Fibroblast of lung (primary cell): ENCODE data around the gene TACR1. TPM values are rescaled to one million over a fixed set of nuclear protein-coding genes. Genes with fewer than 3 reads are reported as not detected.

ENCODE experiments used
- DNase-seq, 2 donors: peaks; one replicate each; pipeline versions ENCODE4 v3.0.0 to v3.0.0-alpha.2; 2010; ENCODE audit warnings: low read depth in 2 of 2
- H2AFZ ChIP-seq: 2 replicates; pipeline ENCODE4 v1.5.1; 2012; ENCODE audit warnings: low read length, control low read depth, inconsistent platforms
- H3K27ac ChIP-seq: 2 replicates; pipeline ENCODE4 v1.5.1; 2011; ENCODE audit warnings: low read length, control low read depth; ENCODE audit not compliant: insufficient read depth
- H3K27me3 ChIP-seq: 2 replicates; pipeline ENCODE4 v1.5.1; 2011; ENCODE audit warnings: mild to moderate bottlenecking, low read length; ENCODE audit not compliant: control insufficient read depth, insufficient read depth
- H3K36me3 ChIP-seq: 2 replicates; pipeline ENCODE4 v1.5.1; 2011; ENCODE audit warnings: low read length; ENCODE audit not compliant: control insufficient read depth, insufficient read depth
- H3K4me1 ChIP-seq: 2 replicates; pipeline ENCODE4 v1.5.1; 2011; ENCODE audit warnings: low read length; ENCODE audit not compliant: control insufficient read depth, insufficient read depth; ENCODE audit errors: extremely low read depth
- H3K4me2 ChIP-seq: 2 replicates; pipeline ENCODE4 v1.5.1; 2011; ENCODE audit warnings: low read length, control low read depth; ENCODE audit not compliant: insufficient read depth; ENCODE audit errors: extremely low read depth
- H3K4me3 ChIP-seq, 4 experiments: fragments of 200-600 bp in 1 of 4; sonication (generic) in 1 of 4; replicated peaks in 1 of 4; 2 replicates each; pipeline ENCODE4 v1.5.1; 2011 to 2016; ENCODE audit warnings: low read length in 4 of 4, low read depth in 3 of 4, mild to moderate bottlenecking in 3 of 4, control low read depth in 2 of 4, inconsistent platforms in 1 of 4, mixed read lengths in 1 of 4; ENCODE audit not compliant: insufficient read depth in 1 of 4; ENCODE audit errors: control extremely low read depth in 1 of 4
- H3K79me2 ChIP-seq: 2 replicates; pipeline ENCODE4 v1.5.1; 2012; ENCODE audit warnings: mild to moderate bottlenecking, low read length, inconsistent platforms; ENCODE audit not compliant: control insufficient read depth, insufficient read depth
- H3K9ac ChIP-seq: 2 replicates; pipeline ENCODE4 v1.5.1; 2011; ENCODE audit warnings: mild to moderate bottlenecking, low read length, control low read depth; ENCODE audit not compliant: insufficient read depth
- H3K9me3 ChIP-seq: 2 replicates; pipeline ENCODE4 v1.5.1; 2012; ENCODE audit warnings: low read depth, low read length; ENCODE audit not compliant: control insufficient read depth, insufficient read depth
- H4K20me1 ChIP-seq: 2 replicates; pipeline ENCODE4 v1.5.1; 2011; ENCODE audit warnings: low read length; ENCODE audit not compliant: control insufficient read depth, insufficient read depth; ENCODE audit errors: extremely low read depth
- CTCF ChIP-seq, 2 donors: IDR thresholded peaks in 1 of 2; conservative IDR thresholded peaks in 1 of 2; 1 replicate in 1 of 2; 2 replicates in 1 of 2; pipeline ENCODE4 v1.5.1; 2011 to 2012; ENCODE audit warnings: low read length in 2 of 2, control low read depth in 1 of 2, inconsistent platforms in 1 of 2, low read depth in 1 of 2, mild to moderate bottlenecking in 1 of 2
- EZH2 ChIP-seq: IDR thresholded peaks from 2 replicates; pipeline ENCODE4 v1.5.1; 2012; ENCODE audit warnings: low read length, control low read depth, mild to moderate bottlenecking; ENCODE audit errors: missing control alignments
- polyA plus RNA-seq, 2 donors: library from polyadenylated mRNA; depleted of rRNA in 1 of 2; stranded (reverse) in 1 of 2; unstranded in 1 of 2; fragments of >200 nt; gene quantifications; 2 replicates each; pipeline ENCODE4 v1.2.1, GENCODE V29; 2011 to 2012; ENCODE audit warnings: missing spikeins in 1 of 2
- total RNA-seq: library from RNA; depleted of rRNA; stranded (reverse); fragments of >200 nt; gene quantifications from 2 replicates; pipeline ENCODE4 v1.2.1, GENCODE V29; 2014

Gene TACR1
- total and polyA plus RNA-seq, 2 donors (not counting 1 experiment from before 2014, with no cell fraction given): 0.05 to 0.17 TPM

- Histone ChIP-seq H3K79me2 (no peaks in the 10 kb centered on the region), H4K20me1 (no peaks in the 10 kb centered on the region), H3K9ac (no peak overlapping the region), H3K27me3 (no peaks in the 10 kb centered on the region), H3K4me3 (no peak overlapping the region), H3K36me3 (no peaks in the 10 kb centered on the region), H3K4me1 (no peaks in the 10 kb centered on the region), H3K9me3 (no peaks in the 10 kb centered on the region), H3K27ac (no peak overlapping the region), H3K4me2 (no peak overlapping the region), H2AFZ (no peak overlapping the region)
- no peak for TF ChIP-seq CTCF (conservative IDR thresholded peaks at IDR 0.05 in 1 of 2, IDR thresholded peaks at IDR 0.05 in 1 of 2; ENCODE audit: low read depth in 1 of 2, low read length in 2 of 2)
- TF ChIP-seq EZH2: no peak
- DNase-seq: peak in 1 of 2 donors; percentile 12
These were observed 21.9 kb downstream of the TACR1 start for GRCh38 chr2:75177427-75177826.

GRCh38 chr2:75175456-75175855, 23.9 kb downstream of the TACR1 start:
- H3K4me1 ChIP-seq: no peaks in the 10 kb centered on the region
- no peaks in the 10 kb centered on the region for H3K27me3 ChIP-seq
- H4K20me1 ChIP-seq: no peaks in the 10 kb centered on the region
- H3K36me3 ChIP-seq: no peaks in the 10 kb centered on the region
- H3K4me3 ChIP-seq: no peak overlapping the region
- H2AFZ ChIP-seq: no peak overlapping the region
- TF ChIP-seq CTCF (conservative IDR thresholded peaks at IDR 0.05 in 1 of 2, IDR thresholded peaks at IDR 0.05 in 1 of 2; ENCODE audit: low read depth in 1 of 2, low read length in 2 of 2): no peak
- no peak for TF ChIP-seq EZH2
- no peak overlapping the region for H3K9ac ChIP-seq
- no peak for DNase-seq
- H3K79me2 ChIP-seq: no peaks in the 10 kb centered on the region
- H3K4me2 ChIP-seq: no peak overlapping the region
- no peak overlapping the region for H3K27ac ChIP-seq
- no peaks in the 10 kb centered on the region for H3K9me3 ChIP-seq

- Histone ChIP-seq H3K4me1 (no peaks in the 10 kb centered on the region), H3K36me3 (no peaks in the 10 kb centered on the region), H3K4me3 (no peak overlapping the region), H3K79me2 (no peaks in the 10 kb centered on the region), H2AFZ (no peak overlapping the region), H3K4me2 (no peak overlapping the region), H3K9me3 (no peaks in the 10 kb centered on the region), H4K20me1 (no peaks in the 10 kb centered on the region), H3K9ac (no peak overlapping the region), H3K27me3 (no peaks in the 10 kb centered on the region), H3K27ac (no peak overlapping the region)
- TF ChIP-seq CTCF (conservative IDR thresholded peaks at IDR 0.05 in 1 of 2, IDR thresholded peaks at IDR 0.05 in 1 of 2; ENCODE audit: low read depth in 1 of 2, low read length in 2 of 2) (no peak), EZH2 (no peak)
- DNase-seq: no peak
These were observed 24.3 kb downstream of the TACR1 start for GRCh38 chr2:75174981-75175380.
